Measurements from ENCODE around the gene UBE2L5. TPM values are rescaled to one million over a fixed set of nuclear protein-coding genes. Genes with fewer than 3 reads are reported as not detected.
A peak's percentile ranks its signal among the peaks of the same experiment; 100 is the strongest.

Gene UBE2L5
- total RNA-seq, 1 donor from 2014 or later = not detected

- Histone ChIP-seq H3K36me3 (ENCODE audit: control insufficient read depth, insufficient read depth, low read length) (no peaks in the 10 kb centered on the region), H3K27me3 (ENCODE audit: control insufficient read depth, insufficient read depth, low read length) (no peaks in the 10 kb centered on the region), H3K4me3 (ENCODE audit: low read depth, low read length) (no peak overlapping the region)
- no peak for TF ChIP-seq CTCF (IDR thresholded peaks at IDR 0.05; ENCODE audit: insufficient read depth, low read length, poor library complexity, severe bottlenecking)
- no peak for DNase-seq (ENCODE audit: low read depth)
Measured at GRCh38 chr13:30423891-30424290, 1.6 kb downstream of the UBE2L5 start.

GRCh38 chr13:30429235-30429634, 6.9 kb downstream of the UBE2L5 start:
- no peaks in the 10 kb centered on the region for H3K27me3 ChIP-seq (ENCODE audit: control insufficient read depth, insufficient read depth, low read length)
- no peak overlapping the region for H3K4me3 ChIP-seq (ENCODE audit: low read depth, low read length)
- H3K36me3 ChIP-seq (ENCODE audit: control insufficient read depth, insufficient read depth, low read length) = no peaks in the 10 kb centered on the region
- no peak for TF ChIP-seq CTCF (IDR thresholded peaks at IDR 0.05; ENCODE audit: insufficient read depth, low read length, poor library complexity, severe bottlenecking)
- DNase-seq (ENCODE audit: low read depth) = no peak

- DNase-seq (ENCODE audit: low read depth) = peak; percentile 85
- Histone ChIP-seq H3K36me3 (ENCODE audit: control insufficient read depth, insufficient read depth, low read length) (no peaks in the 10 kb centered on the region), H3K4me3 (ENCODE audit: low read depth, low read length) (no peak overlapping the region), H3K27me3 (ENCODE audit: control insufficient read depth, insufficient read depth, low read length) (no peaks in the 10 kb centered on the region)
- TF ChIP-seq CTCF (IDR thresholded peaks at IDR 0.05; ENCODE audit: insufficient read depth, low read length, poor library complexity, severe bottlenecking) = no peak
Measured at GRCh38 chr13:30429721-30430694, 7.7 kb downstream of the UBE2L5 start.

- Histone ChIP-seq H3K4me3 (ENCODE audit: low read depth, low read length) (no peak overlapping the region), H3K36me3 (ENCODE audit: control insufficient read depth, insufficient read depth, low read length) (no peaks in the 10 kb centered on the region), H3K27me3 (ENCODE audit: control insufficient read depth, insufficient read depth, low read length) (no peaks in the 10 kb centered on the region)
- TF ChIP-seq CTCF (IDR thresholded peaks at IDR 0.05; ENCODE audit: insufficient read depth, low read length, poor library complexity, severe bottlenecking) = no peak
- no peak for DNase-seq (ENCODE audit: low read depth)
Measured at GRCh38 chr13:30431269-30431940, 9.1 kb downstream of the UBE2L5 start.

GRCh38 chr13:30435911-30436451, 13.7 kb downstream of the UBE2L5 start:
- no peak overlapping the region for H3K4me3 ChIP-seq (ENCODE audit: low read depth, low read length)
- DNase-seq (ENCODE audit: low read depth) = no peak
- H3K27me3 ChIP-seq (ENCODE audit: control insufficient read depth, insufficient read depth, low read length) = no peaks in the 10 kb centered on the region
- no peak for TF ChIP-seq CTCF (IDR thresholded peaks at IDR 0.05; ENCODE audit: insufficient read depth, low read length, poor library complexity, severe bottlenecking)
- H3K36me3 ChIP-seq (ENCODE audit: control insufficient read depth, insufficient read depth, low read length) = no peaks in the 10 kb centered on the region
